HepG2 (cell line): Measurements from ENCODE around the gene DUSP9. TPM values are rescaled to one million over a fixed set of nuclear protein-coding genes. Genes with fewer than 3 reads are reported as not detected.

Experiments used
- ATF4 ChIP-seq, 2 experiments: fragments of 450-650 bp in 1 of 2; sonication (generic) in 1 of 2; formaldehyde crosslinking; IDR thresholded peaks; 2 replicates each; pipeline versions ENCODE4 v1.5.0 to v1.8.0; 2020 to 2022; ENCODE audit warnings: mild to moderate bottlenecking in 1 of 2, missing genetic modification reagents in 1 of 2
- FOSL1 ChIP-seq: sonication (generic); formaldehyde crosslinking; IDR thresholded peaks from 2 replicates; pipeline ENCODE4 v1.9.0; 2021; ENCODE audit warnings: missing genetic modification reagents, borderline replicate concordance
- HNRNPUL1 ChIP-seq: fragments of 200-400 bp; formaldehyde crosslinking; IDR thresholded peaks from 2 replicates; pipeline ENCODE4 v1.6.1; 2017; ENCODE audit warnings: low read depth, mild to moderate bottlenecking, low read length, moderate library complexity
- IRF9 ChIP-seq: sonication (generic); formaldehyde crosslinking; IDR thresholded peaks from 2 replicates; pipeline ENCODE4 v1.8.0; 2022; ENCODE audit warnings: missing genetic modification reagents, mild to moderate bottlenecking, borderline replicate concordance
- ISL2 ChIP-seq: sonication (generic); formaldehyde crosslinking; IDR thresholded peaks from 2 replicates; pipeline ENCODE4 v1.5.0; 2020; ENCODE audit warnings: missing genetic modification reagents
- JUNB ChIP-seq: sonication (generic); formaldehyde crosslinking; IDR thresholded peaks from 2 replicates; pipeline ENCODE4 v1.8.0; 2022; ENCODE audit warnings: missing genetic modification reagents, mild to moderate bottlenecking, borderline replicate concordance
- KAT8 ChIP-seq: IDR thresholded peaks from 2 replicates; pipeline ENCODE4 v1.6.1; 2016; ENCODE audit warnings: missing genetic modification reagents, missing compliant biosample characterization
- KDM6A ChIP-seq: IDR thresholded peaks from 2 replicates; pipeline ENCODE4 v1.6.1; 2016; ENCODE audit warnings: low read depth
- MXI1 ChIP-seq: IDR thresholded peaks from 3 replicates; pipeline ENCODE4 v1.6.1; 2012; ENCODE audit warnings: low read depth, low read length, inconsistent platforms, borderline replicate concordance
- SETDB1 ChIP-seq: sonication (generic); formaldehyde crosslinking; IDR thresholded peaks from 2 replicates; pipeline ENCODE4 v1.5.1; 2020; ENCODE audit warnings: missing genetic modification reagents, mild to moderate bottlenecking, borderline replicate concordance
- SMAD1 ChIP-seq: sonication (generic); formaldehyde crosslinking; IDR thresholded peaks from 2 replicates; pipeline ENCODE4 v1.4.0; 2020; ENCODE audit warnings: missing genetic modification reagents, low read depth, mild to moderate bottlenecking, borderline replicate concordance
- SP4 ChIP-seq: sonication (generic); formaldehyde crosslinking; IDR thresholded peaks from 2 replicates; pipeline ENCODE4 v1.8.1; 2023; ENCODE audit warnings: mild to moderate bottlenecking, missing genetic modification reagents
- TFE3 ChIP-seq: IDR thresholded peaks from 2 replicates; pipeline ENCODE4 v1.6.1; 2016
- ZBTB21 ChIP-seq: sonication (generic); formaldehyde crosslinking; IDR thresholded peaks from 2 replicates; pipeline ENCODE4 v1.4.0; 2020; ENCODE audit warnings: missing genetic modification reagents
- ZBTB7A ChIP-seq: sonication (generic); formaldehyde crosslinking; IDR thresholded peaks from 2 replicates; pipeline ENCODE4 v1.8.0; 2022; ENCODE audit warnings: mild to moderate bottlenecking, missing genetic modification reagents
- ZFP82 ChIP-seq: sonication (generic); formaldehyde crosslinking; IDR thresholded peaks from 2 replicates; pipeline ENCODE4 v1.5.1; 2020; ENCODE audit warnings: mild to moderate bottlenecking, missing genetic modification reagents, borderline replicate concordance
- ZFX ChIP-seq: sonication (generic); formaldehyde crosslinking; IDR thresholded peaks from 2 replicates; pipeline ENCODE4 v1.4.0; 2020; ENCODE audit warnings: mild to moderate bottlenecking, low read depth, missing genetic modification reagents, moderate library complexity
- ZMYM3 ChIP-seq: sonication (generic); formaldehyde crosslinking; IDR thresholded peaks from 2 replicates; pipeline ENCODE4 v1.5.1; 2020; ENCODE audit warnings: mild to moderate bottlenecking, missing genetic modification reagents
- ZNF263 ChIP-seq: sonication (generic); formaldehyde crosslinking; IDR thresholded peaks from 2 replicates; pipeline ENCODE4 v1.4.0; 2020; ENCODE audit warnings: missing genetic modification reagents
- ZNF44 ChIP-seq: sonication (generic); formaldehyde crosslinking; IDR thresholded peaks from 2 replicates; pipeline ENCODE4 v1.5.1; 2020; ENCODE audit warnings: mild to moderate bottlenecking, missing genetic modification reagents
- ZNF670 ChIP-seq: sonication (generic); formaldehyde crosslinking; IDR thresholded peaks from 2 replicates; pipeline ENCODE4 v1.8.0; 2022; ENCODE audit warnings: mild to moderate bottlenecking, missing genetic modification reagents, borderline replicate concordance
- ZNF704 ChIP-seq: sonication (generic); formaldehyde crosslinking; IDR thresholded peaks from 2 replicates; pipeline ENCODE4 v1.8.1; 2023; ENCODE audit warnings: mild to moderate bottlenecking, inconsistent platforms, moderate library complexity, missing genetic modification reagents, borderline replicate concordance
- ZNF749 ChIP-seq: sonication (generic); formaldehyde crosslinking; IDR thresholded peaks from 2 replicates; pipeline ENCODE4 v1.8.0; 2022; ENCODE audit warnings: mild to moderate bottlenecking, missing genetic modification reagents, moderate library complexity, borderline replicate concordance
- ZNF816 ChIP-seq: sonication (generic); formaldehyde crosslinking; IDR thresholded peaks from 2 replicates; pipeline ENCODE4 v1.8.0; 2022; ENCODE audit warnings: missing genetic modification reagents, mild to moderate bottlenecking, borderline replicate concordance
- polyA plus RNA-seq, 8 experiments: library from polyadenylated mRNA; depleted of rRNA in 3 of 8; stranded (reverse) in 7 of 8; unstranded in 1 of 8; fragments of >200 nt; fragmentation: Illumina TruSeq in 4 of 8; extraction: Trizol in 4 of 8; gene quantifications; 2 replicates each; pipeline versions ENCODE4 v1.2.1 to v1.2.3, GENCODE V29; 2011 to 2016; ENCODE audit warnings: low read depth in 4 of 8, missing spikeins in 1 of 8, mixed read lengths in 1 of 8; ENCODE audit not compliant: insufficient read depth in 1 of 8
- total RNA-seq, 5 experiments: library from RNA; depleted of rRNA; stranded (reverse); fragments of >200 nt; fragmentation: Illumina TruSeq; extraction: Trizol; gene quantifications; 2 replicates each; pipeline ENCODE4 v1.2.3, GENCODE V29; 2016; ENCODE audit warnings: low read depth in 1 of 5

DUSP9 gene
- total and polyA plus RNA-seq, 2 of the 13 experiments (the other 11 are each of a cell fraction or from before 2014, with no cell fraction given) = 235 to 435 TPM

- no peak for TF ChIP-seq HNRNPUL1
- 0 out of 2 replicates have a peak, but pooled peaks have one; percentile 34 for TF ChIP-seq ISL2 (CRISPR knock-in tag)
- no peak for TF ChIP-seq ZBTB21
- no peak for TF ChIP-seq ZFP82 (CRISPR knock-in tag)
- TF ChIP-seq ZBTB7A (CRISPR knock-in tag) = no peak
- peak; percentile 62; the same call in 1 of the 2 replicates for TF ChIP-seq KDM6A (CRISPR knock-in tag)
- no peak for TF ChIP-seq ZNF670 (CRISPR knock-in tag)
- peak; percentile 17; the same call in 1 of the 3 replicates for TF ChIP-seq MXI1
- no peak for TF ChIP-seq IRF9 (CRISPR knock-in tag)
- TF ChIP-seq KAT8 (CRISPR knock-in tag) = peak; percentile 25; the same call in 1 of the 2 replicates
- TF ChIP-seq ZNF816 (CRISPR knock-in tag) = no peak
- TF ChIP-seq ZNF704 (CRISPR knock-in tag) = no peak
- peak; percentile 49; the same call in 1 of the 2 replicates for TF ChIP-seq ZFX (CRISPR knock-in tag)
- TF ChIP-seq FOSL1 (CRISPR knock-in tag) = no peak
- TF ChIP-seq SMAD1 (CRISPR knock-in tag) = no peak
- TF ChIP-seq ZNF44 = no peak
- 0 out of 2 replicates have a peak, but pooled peaks have one; percentile 25 for TF ChIP-seq ZNF749 (CRISPR knock-in tag)
- TF ChIP-seq JUNB (CRISPR knock-in tag) = no peak
- no peak for TF ChIP-seq SP4 (CRISPR knock-in tag)
- no peak for TF ChIP-seq SETDB1 (CRISPR knock-in tag)
- no peak for TF ChIP-seq ZMYM3
- no peak for TF ChIP-seq ATF4 (CRISPR knock-in tag; IDR thresholded peaks at IDR 0.05)
- TF ChIP-seq ZNF263 = peak; percentile 49; the same call in 1 of the 2 replicates
- peak; percentile 27; the same call in 1 of the 2 replicates for TF ChIP-seq TFE3
These were observed 19.9 kb upstream of the DUSP9 start (continued) for GRCh38 chrX:153626863-153627674.
